Effector CD4-positive, alpha-beta T cell (primary cell): ENCODE data around the gene LCN1.
A peak's percentile ranks its signal among the peaks of the same experiment; 100 is the strongest.

Source experiments
- DNase-seq: peaks from one replicate; pipeline ENCODE4 v3.0.0-alpha.2; 2020

Gene LCN1

DNA sequence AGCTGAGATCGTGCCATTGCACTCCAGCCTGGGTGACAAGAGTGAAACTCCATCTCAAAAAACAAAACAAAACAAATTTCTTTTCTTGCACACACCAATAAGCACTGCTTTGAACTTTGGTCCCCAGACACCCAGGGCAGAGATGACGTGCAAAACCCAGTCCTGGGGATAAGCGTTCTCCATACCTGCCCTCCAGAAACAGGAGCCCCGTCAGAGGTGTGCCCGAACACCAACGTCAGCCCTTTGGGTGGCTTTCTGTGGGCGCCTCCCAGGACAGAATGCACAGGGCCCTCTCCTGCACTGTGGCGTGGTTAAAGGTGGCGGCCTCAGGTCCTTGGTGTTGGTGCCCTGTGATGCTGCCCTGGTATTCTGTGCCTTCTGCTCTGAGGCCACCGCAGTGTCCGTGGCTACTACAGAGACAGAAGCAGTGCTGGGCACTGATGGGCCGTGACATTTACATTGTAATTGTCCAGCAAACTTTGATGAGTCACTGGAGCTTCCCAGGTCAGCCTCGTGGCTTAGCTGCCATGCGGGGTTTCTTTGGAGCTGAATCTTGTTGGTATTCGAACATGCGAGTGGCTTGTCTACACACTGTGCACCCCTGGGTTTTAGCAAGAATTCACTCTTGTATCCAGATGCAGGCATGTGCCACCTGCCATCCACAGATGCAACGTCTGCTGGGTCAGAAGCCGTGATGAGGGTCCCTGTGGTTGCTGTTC, 31.9 kb upstream of the LCN1 start:
- no peak for DNase-seq

GRCh38 chr9:135490166-135490870, 30.9 kb upstream of the LCN1 start:
- DNase-seq: no peak

DNA sequence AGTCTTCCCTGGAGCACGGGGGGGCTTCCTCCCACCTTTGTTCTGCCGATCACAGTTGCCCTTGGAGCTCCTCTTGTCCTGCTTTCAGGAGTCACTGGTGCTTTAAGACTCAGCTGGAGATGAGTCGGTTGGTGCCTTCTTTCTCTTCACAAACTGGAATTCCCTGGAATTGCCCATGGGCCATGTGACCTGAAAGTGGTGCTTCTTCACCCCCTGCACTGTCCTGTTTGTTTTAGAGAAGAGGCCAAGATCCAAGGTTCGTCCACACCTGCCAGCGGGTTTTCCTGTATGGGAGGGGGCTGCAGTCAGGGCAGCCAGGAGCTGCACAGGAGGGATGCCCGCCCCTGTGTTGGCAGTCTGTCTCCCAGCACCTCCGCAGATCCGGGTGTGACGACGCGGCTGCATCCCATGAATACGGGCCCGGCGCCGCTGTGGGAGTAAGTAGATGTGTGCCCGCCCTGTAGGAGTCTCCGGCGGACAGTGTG, 30.2 kb upstream of the LCN1 start:
- DNase-seq: no peak

- no peak for DNase-seq
Observed at GRCh38 chr9:135491764-135492163, 29.5 kb upstream of the LCN1 start.

- DNase-seq: no peak
Observed at GRCh38 chr9:135492886-135493669, 28.2 kb upstream of the LCN1 start.

GRCh38 chr9:135494791-135495559, 26.3 kb upstream of the LCN1 start:
- DNase-seq: no peak

- DNase-seq: no peak
Observed at GRCh38 chr9:135498381-135499126, 22.7 kb upstream of the LCN1 start.

GRCh38 chr9:135499326-135500070, 21.7 kb upstream of the LCN1 start:
- DNase-seq: peak; percentile 92

GRCh38 chr9:135500071-135500524, 21.1 kb upstream of the LCN1 start:
- no peak for DNase-seq

- DNase-seq: peak; percentile 73
Observed at GRCh38 chr9:135500525-135501260, 20.5 kb upstream of the LCN1 start, which contains the start of gene MRPS2. MRPS2 (plus strand) TSS chr9:135500682; CDS start chr9:135500711, 29 bp downstream.

- no peak for DNase-seq
Observed at GRCh38 chr9:135501261-135502167, 19.7 kb upstream of the LCN1 start.

GRCh38 chr9:135502168-135502872, 18.9 kb upstream of the LCN1 start:
- no peak for DNase-seq

DNA sequence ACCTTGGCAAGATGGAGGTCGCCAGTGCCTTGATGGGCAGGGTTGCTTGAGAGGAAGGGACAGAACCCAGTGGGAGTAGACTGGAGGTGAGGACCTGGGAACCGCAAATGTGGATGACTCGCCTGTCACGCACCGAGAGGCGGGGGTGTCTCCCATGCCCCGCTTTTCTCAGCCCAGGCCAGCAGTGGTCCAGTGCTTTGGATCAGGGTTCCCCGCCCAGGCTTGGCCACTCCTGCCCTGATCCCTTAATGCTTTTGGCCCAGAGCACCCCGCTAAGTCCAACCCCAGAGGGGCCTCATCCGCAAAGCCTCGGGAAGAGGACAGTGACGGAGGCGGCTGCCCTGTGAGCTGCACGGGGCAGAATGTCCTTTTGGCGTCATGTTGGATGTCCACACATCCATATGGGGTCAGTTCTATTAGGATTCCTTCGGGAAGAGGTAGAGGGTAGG, 18.3 kb upstream of the LCN1 start:
- no peak for DNase-seq

DNA sequence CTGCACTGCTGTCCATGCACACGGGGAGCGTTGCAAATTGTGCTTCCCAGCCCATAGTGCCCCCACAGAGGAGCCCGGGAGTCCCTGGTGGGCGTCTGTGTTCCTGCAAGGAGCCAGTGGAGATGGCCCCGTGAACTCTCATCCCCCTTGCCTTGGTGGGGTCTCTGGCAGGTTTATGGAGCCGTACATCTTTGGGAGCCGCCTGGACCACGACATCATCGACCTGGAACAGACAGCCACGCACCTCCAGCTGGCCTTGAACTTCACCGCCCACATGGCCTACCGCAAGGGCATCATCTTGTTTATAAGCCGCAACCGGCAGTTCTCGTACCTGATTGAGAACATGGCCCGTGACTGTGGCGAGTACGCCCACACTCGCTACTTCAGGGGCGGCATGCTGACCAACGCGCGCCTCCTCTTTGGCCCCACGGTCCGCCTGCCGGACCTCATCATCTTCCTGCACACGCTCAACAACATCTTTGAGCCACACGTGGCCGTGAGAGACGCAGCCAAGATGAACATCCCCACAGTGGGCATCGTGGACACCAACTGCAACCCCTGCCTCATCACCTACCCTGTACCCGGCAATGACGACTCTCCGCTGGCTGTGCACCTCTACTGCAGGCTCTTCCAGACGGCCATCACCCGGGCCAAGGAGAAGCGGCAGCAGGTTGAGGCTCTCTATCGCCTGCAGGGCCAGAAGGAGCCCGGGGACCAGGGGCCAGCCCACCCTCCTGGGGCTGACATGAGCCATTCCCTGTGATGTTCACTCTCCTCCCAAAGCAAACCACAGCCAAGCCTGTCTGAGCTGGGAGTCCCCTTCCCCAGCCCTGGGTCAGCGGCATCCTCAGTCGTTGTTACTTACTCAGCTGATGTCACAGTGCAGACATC, 17.6 kb upstream of the LCN1 start:
- no peak for DNase-seq

- peak; percentile 33 for DNase-seq
Observed at GRCh38 chr9:135504262-135505243, 16.7 kb upstream of the LCN1 start.
